H9 (cell line): ENCODE results near the gene KLC4. TPM values are rescaled to one million over a fixed set of nuclear protein-coding genes. Genes with fewer than 3 reads are reported as not detected.

Experiments
- DNase-seq: peaks from one replicate; pipeline ENCODE4 v3.0.0-alpha.2; 2017
- H2AFZ ChIP-seq: one replicate; pipeline ENCODE4 v1.6.1; 2013; ENCODE audit warnings: mild to moderate bottlenecking, low read length, control low read depth, moderate library complexity
- H2AK5ac ChIP-seq: 2 replicates; pipeline ENCODE4 v1.6.1; 2013; ENCODE audit warnings: low read length, control low read depth, mixed read lengths; ENCODE audit not compliant: insufficient read length
- H2BK120ac ChIP-seq: one replicate; pipeline ENCODE4 v1.6.1; 2013; ENCODE audit warnings: low read depth, mild to moderate bottlenecking, low read length, control low read depth, inconsistent platforms; ENCODE audit not compliant: poor library complexity, severe bottlenecking
- H2BK12ac ChIP-seq: 2 replicates; pipeline ENCODE4 v1.6.1; 2013; ENCODE audit warnings: low read length, control low read depth, mixed read lengths, low read depth; ENCODE audit not compliant: insufficient read length
- H2BK15ac ChIP-seq: 2 replicates; pipeline ENCODE4 v1.6.1; 2013; ENCODE audit warnings: low read depth, low read length, control low read depth
- H2BK20ac ChIP-seq: one replicate; pipeline ENCODE4 v1.6.1; 2013; ENCODE audit warnings: low read depth, mild to moderate bottlenecking, low read length, control low read depth, inconsistent platforms; ENCODE audit not compliant: poor library complexity, severe bottlenecking
- H2BK5ac ChIP-seq: 2 replicates; pipeline ENCODE4 v1.6.1; 2013; ENCODE audit warnings: low read length, control low read depth, mixed read lengths; ENCODE audit not compliant: insufficient read length
- H3K14ac ChIP-seq: 2 replicates; pipeline ENCODE4 v1.6.1; 2013; ENCODE audit warnings: low read length, control low read depth; ENCODE audit not compliant: insufficient read depth
- H3K18ac ChIP-seq: 2 replicates; pipeline ENCODE4 v1.6.1; 2013; ENCODE audit warnings: low read depth, mild to moderate bottlenecking, mixed read lengths, low read length, control low read depth; ENCODE audit not compliant: insufficient read length
- H3K23ac ChIP-seq: 2 replicates; pipeline ENCODE4 v1.6.1; 2013; ENCODE audit warnings: low read length, control low read depth, mixed read lengths, low read depth; ENCODE audit not compliant: insufficient read length
- H3K23me2 ChIP-seq: 2 replicates; pipeline ENCODE4 v1.6.1; 2013; ENCODE audit warnings: low read depth, mild to moderate bottlenecking, mixed read lengths, low read length, control low read depth; ENCODE audit not compliant: insufficient read length, poor library complexity, severe bottlenecking
- H3K27ac ChIP-seq: 2 replicates; pipeline ENCODE4 v1.5.1; 2013; ENCODE audit warnings: low read length, control low read depth, mixed read lengths, low read depth; ENCODE audit not compliant: insufficient read length
- H3K27me3 ChIP-seq: 2 replicates; pipeline ENCODE4 v1.6.1; 2013; ENCODE audit warnings: low read length, control low read depth, inconsistent platforms; ENCODE audit not compliant: insufficient read depth
- H3K4ac ChIP-seq: 2 replicates; pipeline ENCODE4 v1.6.1; 2013; ENCODE audit warnings: low read depth, mild to moderate bottlenecking, control low read depth, inconsistent platforms, low read length, moderate library complexity
- H3K4me1 ChIP-seq: 2 replicates; pipeline ENCODE4 v1.6.1; 2013; ENCODE audit warnings: low read length, control low read depth, inconsistent platforms; ENCODE audit not compliant: insufficient read depth
- H3K4me2 ChIP-seq: 2 replicates; pipeline ENCODE4 v1.6.1; 2013; ENCODE audit warnings: low read length, control low read depth, mixed read lengths; ENCODE audit not compliant: insufficient read length, insufficient read depth
- H3K56ac ChIP-seq: 2 replicates; pipeline ENCODE4 v1.6.1; 2013; ENCODE audit warnings: low read depth, mild to moderate bottlenecking, mixed read lengths, low read length, control low read depth; ENCODE audit not compliant: insufficient read length
- H3K79me1 ChIP-seq: 2 replicates; pipeline ENCODE4 v1.6.1; 2013; ENCODE audit warnings: low read depth, mild to moderate bottlenecking, moderate library complexity, low read length, control low read depth, inconsistent platforms; ENCODE audit not compliant: insufficient read depth, poor library complexity, severe bottlenecking
- H3K79me2 ChIP-seq: 2 replicates; pipeline ENCODE4 v1.6.1; 2013; ENCODE audit warnings: low read length, control low read depth, inconsistent platforms; ENCODE audit not compliant: insufficient read depth
- H3K9ac ChIP-seq: 2 replicates; pipeline ENCODE4 v1.6.1; 2013; ENCODE audit warnings: low read length, control low read depth, mixed read lengths; ENCODE audit not compliant: insufficient read length; ENCODE audit errors: extremely low read depth
- H3K9me3 ChIP-seq: one replicate; pipeline ENCODE4 v1.6.1; 2013; ENCODE audit warnings: low read depth, low read length, inconsistent platforms; ENCODE audit not compliant: control insufficient read depth
- H3T11ph ChIP-seq: one replicate; pipeline ENCODE4 v1.6.1; 2013; ENCODE audit warnings: mild to moderate bottlenecking, low read length, control low read depth, inconsistent platforms
- H4K20me1 ChIP-seq: one replicate; pipeline ENCODE4 v1.6.1; 2013; ENCODE audit not compliant: control insufficient read depth, insufficient read length, insufficient read depth
- H4K5ac ChIP-seq: 2 replicates; pipeline ENCODE4 v1.6.1; 2013; ENCODE audit warnings: low read depth, mild to moderate bottlenecking, mixed read lengths, low read length, control low read depth; ENCODE audit not compliant: insufficient read length
- H4K8ac ChIP-seq: replicated peaks from 2 replicates; pipeline ENCODE4 v1.6.1; 2013; ENCODE audit warnings: low read length, control low read depth, mixed read lengths, low read depth; ENCODE audit not compliant: insufficient read length
- H4K91ac ChIP-seq: 2 replicates; pipeline ENCODE4 v1.6.1; 2013; ENCODE audit warnings: low read depth, mild to moderate bottlenecking, moderate library complexity, mixed read lengths, low read length, control low read depth; ENCODE audit not compliant: insufficient read length
- H3K27ac Mint-ChIP-seq, 3 experiments: 2 replicates in 2 of 3; 3 replicates in 1 of 3; pipeline ENCODE4 v1.8.0; 2020 to 2021; ENCODE audit warnings: mixed read lengths in 3 of 3, mild to moderate bottlenecking in 1 of 3, moderate library complexity in 1 of 3
- H3K27me3 Mint-ChIP-seq: 2 replicates; pipeline ENCODE4 v1.8.0; 2021; ENCODE audit warnings: low read depth, mild to moderate bottlenecking, moderate library complexity, mixed read lengths
- H3K36me3 Mint-ChIP-seq, 3 experiments: 2 replicates in 2 of 3; 3 replicates in 1 of 3; pipeline ENCODE4 v1.8.0; 2020 to 2021; ENCODE audit warnings: low read depth in 3 of 3, mixed read lengths in 3 of 3; ENCODE audit not compliant: insufficient read depth in 1 of 3
- H3K4me1 Mint-ChIP-seq, 2 experiments: 2 replicates each; pipeline ENCODE4 v1.8.0; 2020; ENCODE audit warnings: mixed read lengths in 2 of 2
- H3K4me3 Mint-ChIP-seq, 2 experiments: 2 replicates in 1 of 2; 3 replicates in 1 of 2; pipeline ENCODE4 v1.8.0; 2020 to 2021; ENCODE audit warnings: mild to moderate bottlenecking in 2 of 2, mixed read lengths in 2 of 2, moderate library complexity in 1 of 2
- H3K9me3 Mint-ChIP-seq, 2 experiments: 2 replicates in 1 of 2; 3 replicates in 1 of 2; pipeline ENCODE4 v1.8.0; 2020; ENCODE audit warnings: mild to moderate bottlenecking in 2 of 2, mixed read lengths in 2 of 2, moderate library complexity in 1 of 2
- CTCF ChIP-seq: fragments of 200-600 bp; sonication (generic); conservative IDR thresholded peaks from 3 replicates; pipeline ENCODE4 v1.8.0; 2021; ENCODE audit warnings: antibody characterized with exemption, mild to moderate bottlenecking
- WGBS: extraction: QIAGEN DNeasy Blood & Tissue Kit; methylation state at CpG from one replicate; pipeline ENCODE4 v1.1.7; 2013; ENCODE audit warnings: missing lambda C conversion rate, low lambda C conversion rate, mixed read lengths; ENCODE audit not compliant: insufficient read length; ENCODE audit errors: extremely low coverage; 5-methylcytosine and 5-hydroxymethylcytosine counted together
- total RNA-seq: library from RNA; stranded (reverse); gene quantifications from 2 replicates; pipeline ENCODE4 v1.2.1, GENCODE V29; 2021

Gene KLC4
- total RNA-seq, 1 experiment from 2014 or later: 29.7 TPM

- peak; percentile 31; the same call in 2 of the 3 replicates for TF ChIP-seq CTCF
- peak; percentile 41 for DNase-seq
- H3K4me3 Mint-ChIP-seq: peak overlapping the region in 1 of 2 experiments; percentile 15; a peak in 2 of 5 replicates
Observed at GRCh38 chr6:43011207-43011606, 48.2 kb upstream of the KLC4 start.

More at GRCh38 chr6:43011207-43011606, 48.2 kb upstream of the KLC4 start:
- Histone ChIP-seq H3K56ac (no peak overlapping the region), H3K79me1 (no peaks in the 10 kb centered on the region), H4K5ac (no peak overlapping the region), H3T11ph (no peak overlapping the region), H2BK12ac (no peak overlapping the region), H3K14ac (no peak overlapping the region), H4K8ac (no peak overlapping the region), H3K27me3 (no peaks in the 10 kb centered on the region), H3K18ac (no peak overlapping the region), H3K27ac (no peak overlapping the region), H3K9ac (no peak overlapping the region), H2BK5ac (no peak overlapping the region), H3K23me2 (peaks cover 6% of the 10 kb centered on the region), H2BK120ac (no peak overlapping the region), H3K4ac (no peak overlapping the region), H2BK15ac (no peak overlapping the region), H3K9me3 (no peaks in the 10 kb centered on the region), H4K91ac (no peak overlapping the region), H4K20me1 (no peaks in the 10 kb centered on the region), H3K4me1 (peaks cover 2% of the 10 kb centered on the region; the same call in 1 of the 2 replicates), H3K23ac (no peak overlapping the region), H2BK20ac (no peak overlapping the region), H3K79me2 (peaks cover 11% of the 10 kb centered on the region; the same call in 1 of the 2 replicates), H2AK5ac (no peak overlapping the region), H3K4me2 (no peak overlapping the region), H2AFZ (no peak overlapping the region)
- no peaks in the 10 kb centered on the region for H3K27me3 Mint-ChIP-seq
- H3K9me3 Mint-ChIP-seq: no peaks in the 10 kb centered on the region; a peak in 1 of 5 replicates
- H3K4me1 Mint-ChIP-seq: peaks cover 22 to 29% of the 10 kb centered on the region in 2 experiments
- no peak overlapping the region for H3K27ac Mint-ChIP-seq
- H3K36me3 Mint-ChIP-seq: peaks cover 27 to 73% (median 72%) of the 10 kb centered on the region in 3 experiments; a peak in 6 of 7 replicates
- no CpG with 5 or more reads among the region's 6 CpGs for WGBS
